IPS-11a (cell line): ENCODE results near the gene TMEM242.

Experiments
- H3K4me3 ChIP-seq: one replicate; pipeline ENCODE4 v1.5.1; 2013; ENCODE audit warnings: low read depth, low read length, control low read depth

TMEM242 gene

DNA sequence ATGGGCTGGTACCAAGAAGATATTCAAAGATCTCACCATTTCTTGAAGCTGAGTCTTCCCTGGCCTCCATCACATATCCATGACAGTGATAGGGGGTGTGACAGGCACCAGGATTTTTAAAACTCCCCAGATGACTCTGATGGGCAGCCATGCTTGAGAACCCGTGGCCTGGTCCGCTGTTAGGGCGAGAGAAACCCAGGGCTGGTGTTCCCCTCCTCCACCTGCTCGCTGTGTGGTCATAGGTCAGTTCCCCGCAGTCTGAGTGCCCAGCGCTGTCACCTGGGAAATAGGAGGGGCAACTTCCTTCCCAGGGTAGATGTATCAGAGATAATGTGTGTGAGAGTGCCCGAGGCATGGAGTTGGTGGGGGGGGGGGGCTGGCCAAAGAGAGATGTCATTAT, 50.9 kb downstream of the TMEM242 start:
- no peak overlapping the region for H3K4me3 ChIP-seq

DNA sequence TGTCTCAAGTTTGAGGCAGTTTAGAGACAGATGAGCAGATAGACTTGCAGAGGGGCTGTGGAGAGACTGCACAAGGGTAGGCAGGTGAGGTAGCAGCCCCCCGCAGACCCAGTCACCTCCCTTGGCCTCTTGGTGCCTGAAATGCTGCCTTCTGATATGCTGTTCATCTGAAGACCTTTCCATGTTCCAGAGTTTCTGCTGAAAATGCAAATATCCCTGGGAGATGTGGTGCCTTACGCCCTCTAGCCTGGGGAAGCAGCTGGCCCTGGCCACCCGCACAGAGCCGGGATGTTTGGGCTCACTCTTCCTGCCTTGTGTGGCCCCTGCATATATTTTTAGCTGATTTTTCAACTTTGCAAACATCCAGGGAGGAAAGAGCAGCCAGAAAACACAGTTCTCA, 51.4 kb downstream of the TMEM242 start:
- H3K4me3 ChIP-seq: no peak overlapping the region

DNA sequence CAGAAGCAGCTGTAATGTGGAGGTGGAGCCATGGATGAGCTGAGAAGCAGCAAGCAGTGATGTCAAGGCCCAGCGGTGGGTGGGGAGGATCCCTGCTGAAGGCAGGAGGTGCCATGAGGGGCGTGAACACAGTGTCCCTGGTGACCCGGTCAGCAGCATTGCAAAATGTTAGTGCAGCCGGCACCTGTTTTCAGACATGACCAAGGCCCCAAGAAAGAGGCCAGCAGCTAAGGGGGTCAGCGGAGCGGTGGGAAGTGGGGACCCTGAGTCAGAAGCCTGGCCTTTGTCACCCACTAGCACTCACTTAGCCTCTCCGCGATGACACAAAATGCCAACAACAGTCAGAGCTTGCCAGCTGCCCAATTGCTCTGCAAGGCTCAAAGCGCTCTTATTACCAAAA, 51.9 kb downstream of the TMEM242 start:
- H3K4me3 ChIP-seq: no peak overlapping the region

DNA sequence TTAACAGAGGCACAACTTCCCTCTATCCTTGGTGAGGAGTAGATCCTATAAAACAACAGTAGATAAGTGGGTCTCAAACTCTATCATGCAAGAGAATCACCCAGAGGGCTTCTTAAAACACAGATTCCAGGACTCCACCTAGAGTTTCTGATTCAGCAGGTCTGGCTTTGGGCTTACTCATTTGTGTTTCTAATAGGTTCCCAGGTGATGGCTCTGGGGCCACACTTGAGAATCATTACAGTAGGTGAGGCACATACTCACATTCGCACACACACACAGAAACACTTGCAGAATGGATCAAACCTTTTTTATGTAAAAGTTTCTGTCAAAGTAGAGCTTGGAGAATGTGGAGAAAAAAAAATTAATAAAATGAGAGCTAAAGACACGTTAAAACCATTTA, 52.4 kb downstream of the TMEM242 start:
- H3K4me3 ChIP-seq: no peak overlapping the region

DNA sequence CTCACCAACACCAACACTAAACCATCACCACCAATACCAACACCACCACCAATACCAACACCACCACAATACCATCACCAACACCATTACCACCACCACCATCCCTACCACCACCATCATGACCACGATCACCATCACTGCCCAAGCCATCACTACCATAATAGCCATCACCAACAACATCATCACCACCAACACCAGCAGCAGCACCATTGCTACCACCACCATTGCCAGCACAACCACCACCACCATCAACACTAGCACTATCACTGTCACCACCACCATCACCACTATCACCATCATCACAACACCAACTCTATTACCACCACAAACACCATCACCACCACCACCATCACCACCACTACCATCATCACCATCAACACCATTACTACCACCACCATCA, 53.0 kb downstream of the TMEM242 start:
- no peak overlapping the region for H3K4me3 ChIP-seq

DNA sequence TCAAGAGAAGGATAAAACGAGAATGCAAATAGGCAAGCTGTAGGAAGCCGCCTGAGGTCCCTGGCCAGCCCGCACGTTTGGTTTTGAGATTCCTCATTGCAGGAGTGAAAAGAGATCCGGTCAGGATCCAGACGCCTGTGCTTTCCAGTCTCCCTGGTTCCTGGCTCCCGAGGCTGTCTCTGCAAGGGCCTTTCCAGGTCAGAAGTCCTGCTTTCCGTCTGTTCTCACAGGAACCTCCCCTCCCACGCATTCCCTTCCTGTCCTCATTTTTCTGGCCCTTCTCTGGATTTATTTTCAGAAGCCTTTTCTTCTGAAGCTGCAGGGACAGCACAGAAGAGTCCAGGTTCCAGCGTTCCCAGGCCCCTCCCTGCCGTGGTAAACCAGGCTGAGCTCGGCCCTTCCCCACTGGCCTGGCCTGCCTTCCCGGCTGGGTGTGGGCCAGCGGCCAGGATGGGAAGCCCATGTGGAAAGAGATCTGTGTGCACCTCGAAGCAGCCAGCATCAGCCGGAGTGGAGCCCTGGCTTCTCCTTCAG, 54.0 kb downstream of the TMEM242 start:
- no peak overlapping the region for H3K4me3 ChIP-seq

DNA sequence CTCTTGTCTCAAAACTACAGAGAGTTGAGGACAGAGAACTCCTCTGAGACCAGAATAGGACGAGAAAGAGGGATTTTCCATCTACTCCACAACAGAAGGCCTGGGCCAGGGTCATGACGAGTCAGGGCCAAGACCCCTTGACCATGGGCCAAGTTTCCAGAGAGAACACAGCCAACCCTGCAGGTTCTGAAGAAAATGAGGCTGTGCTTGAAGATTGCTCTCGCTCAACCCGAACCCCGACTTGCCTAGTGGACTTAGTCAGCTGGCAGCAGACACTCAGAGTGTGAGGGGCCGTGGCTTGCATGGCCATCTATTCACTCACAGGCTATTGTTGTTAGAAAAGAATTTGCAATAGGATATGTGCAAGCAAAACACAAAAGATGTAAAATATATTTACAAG, 54.5 kb downstream of the TMEM242 start:
- no peak overlapping the region for H3K4me3 ChIP-seq

DNA sequence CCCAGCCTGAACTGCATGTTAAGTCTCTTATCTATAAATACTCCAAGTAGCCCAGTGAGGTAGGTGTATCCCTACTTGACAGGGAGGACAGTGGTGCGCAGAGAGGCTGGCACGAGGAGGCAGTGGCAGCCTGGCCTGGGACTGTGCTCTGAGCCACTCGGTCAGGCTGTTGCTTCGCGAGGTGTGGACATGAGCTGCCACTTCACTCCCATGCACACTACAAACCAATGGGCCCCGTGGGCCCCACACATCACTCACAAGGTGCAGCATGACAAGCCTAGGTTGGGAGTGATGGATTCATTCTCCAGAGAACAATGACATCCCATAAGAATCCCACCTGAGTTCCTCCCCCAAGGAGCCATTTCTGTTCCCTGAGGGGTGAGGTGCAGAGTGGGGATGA, 54.9 kb downstream of the TMEM242 start:
- no peak overlapping the region for H3K4me3 ChIP-seq

DNA sequence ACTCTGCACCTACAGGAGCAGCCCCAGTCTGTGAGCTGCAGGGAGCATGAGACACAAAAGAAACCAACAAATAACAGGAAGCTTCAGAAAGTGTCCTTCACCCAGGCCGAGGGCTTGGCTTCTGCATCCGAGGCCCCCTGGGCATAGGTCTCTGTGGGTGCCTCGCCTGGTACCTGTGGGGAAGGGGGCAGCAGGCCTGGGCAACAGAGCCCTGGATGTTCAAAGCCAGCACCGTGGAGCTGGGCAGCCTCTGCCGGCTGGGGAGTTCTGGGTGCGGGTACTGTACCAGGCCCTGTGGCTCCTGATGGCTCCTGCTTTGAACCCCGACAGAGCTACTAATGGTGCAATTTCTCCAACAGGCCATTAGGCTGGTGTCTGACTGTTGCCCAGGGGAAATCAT, 55.7 kb downstream of the TMEM242 start:
- H3K4me3 ChIP-seq: no peak overlapping the region

DNA sequence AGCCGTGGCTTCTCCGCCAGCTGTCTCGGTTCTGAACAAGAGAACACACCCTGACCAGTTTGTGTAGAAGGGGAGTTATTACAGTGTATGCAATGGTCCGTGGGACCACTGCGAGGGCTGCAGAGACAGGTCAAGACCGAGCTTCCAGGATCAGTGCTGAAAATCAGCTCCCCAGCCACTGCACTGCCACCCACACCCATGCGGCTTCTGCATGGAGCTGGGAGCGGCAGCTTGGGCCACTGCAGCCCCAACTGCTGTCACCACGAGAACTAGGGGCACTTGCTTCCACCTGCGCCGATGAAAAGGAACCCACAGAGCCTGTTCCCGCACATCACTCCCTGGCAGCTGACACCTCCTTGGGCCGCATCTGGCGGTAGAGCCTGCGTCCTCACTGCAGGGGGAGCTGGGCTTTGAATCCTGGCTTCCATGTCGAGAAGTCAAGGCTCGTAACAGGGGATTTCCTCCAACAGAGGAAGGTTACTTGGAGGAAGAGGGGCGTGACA, 56.2 kb downstream of the TMEM242 start:
- no peak overlapping the region for H3K4me3 ChIP-seq

DNA sequence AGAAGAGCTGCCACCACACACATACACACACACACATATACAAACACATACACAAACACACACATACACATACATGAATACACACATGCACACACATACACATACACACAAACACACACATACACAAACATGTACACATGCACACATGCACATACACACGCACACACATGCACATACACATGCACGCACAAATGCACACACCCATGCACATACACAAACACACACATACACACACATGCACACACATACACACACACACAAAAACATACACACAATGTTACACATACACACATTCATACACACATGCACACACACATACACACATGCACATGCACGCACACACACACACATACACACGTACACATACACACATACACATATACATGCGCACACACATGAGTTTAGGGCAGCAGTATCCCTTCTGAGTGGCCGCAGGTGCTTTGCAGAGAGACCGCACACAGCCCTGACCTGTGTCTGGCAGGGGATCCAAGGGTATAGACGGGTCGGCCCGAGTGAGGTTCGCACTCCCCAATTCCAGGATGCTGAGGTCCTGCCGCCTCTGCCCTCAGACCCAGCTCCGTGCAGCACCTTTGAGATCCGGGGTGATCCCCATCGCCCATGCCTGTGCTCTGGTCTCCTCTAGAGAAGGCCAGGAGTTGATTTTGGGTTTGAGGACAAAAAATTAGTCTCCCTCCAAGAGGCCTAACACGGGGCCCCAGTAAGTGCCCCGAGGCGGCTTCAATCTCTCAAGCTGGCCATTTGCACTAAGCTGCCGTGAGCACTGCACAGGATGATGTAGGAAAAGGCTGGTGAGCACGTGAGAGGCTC, 56.8 kb downstream of the TMEM242 start:
- no peak overlapping the region for H3K4me3 ChIP-seq

DNA sequence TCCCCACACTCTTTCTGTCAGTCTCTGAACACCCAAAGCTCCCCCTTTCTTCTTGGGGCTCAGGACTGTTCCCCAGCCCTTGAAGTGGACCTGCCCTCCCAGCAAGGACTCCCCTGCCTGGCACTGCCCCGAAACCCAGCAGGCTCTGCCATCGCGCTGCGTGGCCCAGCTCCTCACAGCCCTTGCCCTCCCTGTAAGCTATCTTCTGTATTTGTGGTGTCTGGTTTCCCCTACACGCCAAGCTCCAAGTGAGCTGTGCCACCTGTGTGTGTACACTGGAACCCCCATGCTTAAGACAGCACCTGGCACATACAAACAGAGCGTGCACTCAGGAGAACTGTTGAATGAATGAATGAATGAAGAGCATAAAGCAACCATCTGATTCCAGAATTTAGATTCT, 57.7 kb downstream of the TMEM242 start:
- no peak overlapping the region for H3K4me3 ChIP-seq

DNA sequence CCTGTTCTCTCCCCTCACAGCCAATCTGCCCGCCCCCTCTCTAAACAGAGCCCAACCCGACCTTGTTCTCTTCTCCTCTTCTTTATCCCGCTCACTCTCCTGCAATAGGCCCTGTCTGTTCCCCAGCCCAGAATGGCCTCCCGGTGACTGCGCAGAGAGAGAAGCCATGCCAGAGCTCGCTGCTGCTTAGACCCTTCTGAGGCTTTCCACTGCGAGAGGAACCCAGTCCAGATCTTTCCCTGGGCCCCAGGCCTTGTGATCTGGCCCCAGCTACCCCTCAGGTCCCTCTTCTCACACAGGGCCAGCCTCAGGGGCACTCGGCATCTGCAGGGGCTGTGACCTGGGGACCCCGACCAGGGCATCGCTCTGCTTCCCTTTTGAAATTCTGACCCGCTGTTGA, 58.1 kb downstream of the TMEM242 start:
- H3K4me3 ChIP-seq: no peak overlapping the region

DNA sequence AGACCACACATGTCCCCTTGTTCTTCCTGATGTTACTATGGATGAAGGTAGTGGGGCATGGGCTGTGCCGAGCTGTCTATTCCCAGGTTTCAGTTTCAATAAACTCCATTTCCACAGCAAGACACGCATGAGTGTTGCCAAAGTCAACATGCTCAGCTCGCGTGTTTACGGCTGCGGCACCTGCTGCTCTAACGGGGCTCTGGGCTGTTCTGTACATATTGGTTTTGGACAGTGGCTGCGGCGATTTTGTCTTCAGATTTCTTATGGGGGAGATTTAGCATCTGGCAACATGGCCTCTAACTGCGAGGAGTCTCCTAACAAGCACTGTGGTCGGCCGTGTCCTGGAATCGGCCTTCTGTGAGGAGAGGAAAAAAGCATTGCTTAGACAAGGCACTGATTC, 58.6 kb downstream of the TMEM242 start:
- H3K4me3 ChIP-seq: no peak overlapping the region

DNA sequence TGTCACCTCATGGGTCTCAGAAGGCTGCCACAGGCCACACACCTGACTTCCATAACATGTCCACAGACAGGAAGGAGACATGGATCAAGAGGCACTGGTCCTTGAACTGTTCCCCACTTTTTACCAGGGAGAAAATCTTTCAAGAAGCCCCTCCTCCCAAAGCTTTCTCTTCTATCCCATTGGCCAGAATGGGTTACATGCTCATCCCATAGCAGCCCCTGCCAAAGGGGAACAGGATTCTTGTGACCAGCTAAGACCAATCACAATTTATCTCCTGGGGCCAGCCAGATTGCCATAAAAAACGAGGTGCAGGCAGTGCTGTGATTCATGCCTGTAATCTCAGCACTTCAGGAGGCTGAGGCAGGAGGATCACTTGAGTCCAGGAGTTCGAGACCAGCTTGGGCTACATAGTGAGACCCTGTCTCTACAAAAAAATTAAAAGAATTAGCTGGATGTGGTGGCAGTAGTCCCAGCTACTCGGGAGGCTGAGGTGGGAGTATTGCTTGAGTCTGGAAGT, 59.4 kb downstream of the TMEM242 start:
- no peak overlapping the region for H3K4me3 ChIP-seq

DNA sequence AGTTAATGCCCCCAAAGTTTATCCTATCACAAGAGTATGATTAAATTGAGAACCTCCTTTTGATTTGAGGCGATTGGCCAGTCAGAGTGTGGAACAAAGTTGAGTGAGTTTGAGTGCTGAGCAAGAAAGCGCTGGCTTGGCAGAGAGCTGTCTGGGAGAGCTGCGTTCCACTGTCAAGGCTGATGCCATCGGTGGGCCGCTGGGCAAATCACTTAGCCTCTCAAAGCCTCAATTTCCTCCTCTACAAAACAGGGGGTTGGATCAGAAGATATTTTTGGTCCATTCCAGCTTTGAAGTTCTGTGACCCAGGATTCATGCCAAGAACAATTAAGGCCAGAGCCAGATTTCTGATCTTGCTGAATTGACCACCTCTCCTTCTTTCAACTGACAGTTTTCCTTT, 60.2 kb downstream of the TMEM242 start:
- no peak overlapping the region for H3K4me3 ChIP-seq

DNA sequence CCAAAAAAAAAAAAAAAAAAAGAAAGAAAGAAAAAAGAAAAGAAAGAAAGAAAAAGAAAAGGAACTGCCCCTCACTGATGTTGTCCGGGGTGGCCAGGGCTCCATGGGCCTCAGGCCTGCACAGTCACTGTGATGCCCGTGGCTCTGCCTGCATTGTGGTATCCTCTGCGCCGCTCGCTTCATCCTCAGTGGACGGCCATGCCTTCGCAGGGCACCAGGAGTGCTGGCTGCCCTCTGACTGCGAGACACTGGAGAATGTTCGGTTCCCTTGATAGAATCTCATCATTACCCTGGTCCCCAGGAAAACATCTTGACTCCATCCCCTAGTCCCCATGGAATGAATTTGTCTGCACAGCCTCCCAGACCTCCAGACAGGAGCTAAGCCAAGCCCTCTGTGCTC, 61.7 kb downstream of the TMEM242 start:
- H3K4me3 ChIP-seq: no peak overlapping the region

DNA sequence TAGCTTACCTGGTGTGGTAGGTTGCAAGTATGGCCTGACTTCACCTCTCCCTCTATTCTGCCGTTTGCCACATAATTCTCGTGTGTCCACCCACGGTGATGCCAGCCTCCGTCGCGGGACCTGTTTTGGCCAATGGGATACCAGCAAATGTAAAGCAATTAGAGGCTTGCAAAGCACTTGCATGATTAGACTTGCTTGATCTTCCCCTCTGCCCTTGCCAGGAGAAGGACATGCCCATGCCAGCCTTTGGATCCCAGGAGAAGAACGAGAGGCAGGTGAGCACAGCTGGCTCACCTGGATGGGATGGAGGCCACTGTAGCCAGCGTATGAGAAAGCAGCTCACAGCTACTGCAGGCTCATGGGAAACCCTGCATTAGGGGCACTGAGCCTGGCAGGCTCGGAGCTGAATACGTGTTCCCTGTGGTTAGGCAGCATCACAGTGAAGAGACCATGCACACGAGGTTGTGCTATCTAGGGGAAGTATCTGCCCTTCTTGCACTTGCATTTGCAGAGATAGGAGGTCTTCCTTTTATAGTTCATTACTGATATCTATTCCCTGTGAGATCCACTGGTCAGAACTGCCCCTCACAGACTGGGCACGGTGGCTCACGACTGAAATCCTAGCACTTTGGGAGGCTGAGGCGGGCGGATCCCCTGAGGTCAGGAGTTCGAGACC, 62.4 kb downstream of the TMEM242 start:
- no peak overlapping the region for H3K4me3 ChIP-seq

DNA sequence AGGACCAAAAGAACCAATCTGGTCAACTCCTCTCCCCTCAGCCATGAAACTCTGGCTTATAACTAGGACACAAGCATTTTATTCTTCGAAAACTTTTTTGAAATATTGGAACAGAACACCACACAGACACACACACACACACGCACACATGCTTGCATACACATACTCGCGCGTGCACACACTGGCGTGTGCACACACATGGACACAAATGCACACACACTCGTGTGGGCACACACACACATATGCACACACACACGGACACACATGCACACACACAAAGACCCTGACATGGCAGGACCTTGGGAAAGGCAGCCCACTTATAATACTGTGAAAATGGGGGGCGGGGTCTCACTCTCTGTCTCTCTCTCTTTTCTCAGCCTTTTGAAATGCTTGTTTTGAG, 63.9 kb downstream of the TMEM242 start:
- H3K4me3 ChIP-seq: no peak overlapping the region

DNA sequence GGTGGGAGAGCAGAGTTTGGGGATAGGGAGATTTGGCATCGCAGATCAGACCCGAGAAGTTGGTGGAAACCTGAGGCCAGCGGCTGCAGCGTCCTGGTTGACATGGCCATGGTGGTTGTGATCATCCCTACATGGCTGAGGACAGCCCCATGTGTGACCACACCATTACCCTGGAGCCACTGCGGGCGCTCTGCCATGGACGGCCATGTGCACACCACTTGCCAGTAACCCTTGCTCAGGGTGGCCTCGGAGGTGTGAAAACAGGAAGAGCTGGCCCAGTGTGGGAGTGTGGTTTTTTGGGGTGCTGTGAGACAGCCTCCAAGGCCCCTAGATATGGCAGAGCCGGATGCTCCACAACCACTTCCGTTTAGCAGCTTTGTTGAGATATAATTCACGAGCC, 64.4 kb downstream of the TMEM242 start:
- no peak overlapping the region for H3K4me3 ChIP-seq

DNA sequence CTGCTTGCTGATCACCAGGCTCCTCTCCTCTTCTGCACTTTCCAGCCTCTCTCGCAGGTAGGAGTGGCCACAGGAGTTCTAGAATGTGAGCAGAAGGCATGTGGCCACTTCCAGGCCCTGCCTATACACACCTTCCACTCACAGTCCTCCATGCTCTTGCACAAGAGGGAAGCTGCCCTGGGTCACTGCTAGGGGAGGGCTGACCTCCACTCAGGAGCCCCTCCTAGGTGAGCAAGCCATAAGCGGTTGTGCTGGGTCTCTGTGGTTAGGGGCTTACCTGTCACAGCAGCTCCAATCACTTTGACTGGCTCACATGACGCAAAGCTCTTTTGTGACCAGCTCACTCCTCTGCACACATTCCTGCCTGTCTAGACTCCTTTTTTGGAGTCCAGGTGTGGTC, 68.2 kb downstream of the TMEM242 start:
- no peak overlapping the region for H3K4me3 ChIP-seq

DNA sequence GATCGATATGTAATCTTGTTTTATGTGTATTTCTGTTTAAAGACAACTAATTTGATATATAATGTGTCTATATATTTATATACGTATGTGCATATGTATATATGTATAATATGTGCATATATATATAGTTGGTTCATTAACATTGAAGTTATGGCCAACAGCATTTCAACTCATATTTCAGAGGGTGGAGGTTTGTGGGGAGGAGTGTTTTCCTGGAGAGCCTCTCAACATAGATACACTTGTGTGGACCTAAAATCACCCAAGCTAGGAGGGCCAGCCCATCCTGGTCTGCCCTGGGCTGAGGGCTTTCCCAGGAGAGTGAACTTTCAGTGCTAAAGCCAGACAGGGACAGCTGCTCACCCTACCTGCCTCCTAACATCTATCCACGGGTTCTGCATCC, 68.8 kb downstream of the TMEM242 start:
- no peak overlapping the region for H3K4me3 ChIP-seq
